Tibial artery (tissue), 4 donors: ENCODE measurements around the gene MAP2K3.
"Not testable (repeated sequence)": the region's sequence is repeated elsewhere in the genome, so short reads cannot be mapped to it uniquely, and the experiment has no call there.

Experiments used
- DNase-seq, 2 donors: peaks; one replicate each; pipeline ENCODE4 v3.0.0-alpha.2; 2019
- H3K27ac ChIP-seq, 2 donors: fragments of 200-600 bp; sonication (generic) in 1 of 2; 1 replicate in 1 of 2; 2 replicates in 1 of 2; pipeline ENCODE4 v1.5.1; 2018 to 2019; ENCODE audit warnings: mild to moderate bottlenecking in 1 of 2
- H3K27me3 ChIP-seq, 2 donors: fragments of 200-600 bp; sonication (generic) in 1 of 2; one replicate each; pipeline versions ENCODE4 v1.5.1 to v1.6.0; 2016 to 2019
- H3K36me3 ChIP-seq, 3 donors: fragments of 200-600 bp; sonication (generic) in 2 of 3; one replicate each; pipeline ENCODE4 v1.5.1; 2016 to 2019; ENCODE audit warnings: mild to moderate bottlenecking in 2 of 3
- H3K4me1 ChIP-seq, 4 donors: fragments of 200-600 bp; sonication (generic) in 2 of 4; 1 replicate in 3 of 4; 2 replicates in 1 of 4; pipeline ENCODE4 v1.5.1; 2016 to 2019
- H3K4me3 ChIP-seq, 2 donors: fragments of 200-600 bp; sonication (generic) in 1 of 2; 1 replicate in 1 of 2; 2 replicates in 1 of 2; pipeline ENCODE4 v1.5.1; 2018 to 2019; ENCODE audit warnings: mild to moderate bottlenecking in 2 of 2
- H3K9me3 ChIP-seq, 3 donors: fragments of 200-600 bp; sonication (generic) in 1 of 3; one replicate each; pipeline ENCODE4 v1.5.1; 2016 to 2019
- CTCF ChIP-seq, 2 experiments: fragments of 200-600 bp in 1 of 2; fragments of 450-650 bp in 1 of 2; IDR thresholded peaks; one replicate each; pipeline ENCODE4 v1.5.1; 2017 to 2019; ENCODE audit warnings: antibody characterized with exemption in 2 of 2, mild to moderate bottlenecking in 1 of 2, moderate library complexity in 1 of 2
- intact Hi-C: fragments of 100-400 bp; cut with DNase I; formaldehyde crosslinking; loops from one replicate; pipeline ENCODE4 v1.15.0; 2023; ENCODE audit warnings: low total_unique reads

MAP2K3 gene

GRCh38 chr17:21318439-21318838 lies 33.9 kb downstream of the MAP2K3 start:
- intact Hi-C loops = no loop called here
- Histone ChIP-seq H3K9me3 (no peaks in the 10 kb centered on the region), H3K4me3 (no peak overlapping the region), H3K36me3 (peaks cover under 1 to 20% (median 10%) of the 10 kb centered on the region in 3 donors), H3K4me1 (peaks cover 0 to 8% (median 5%) of the 10 kb centered on the region in 4 donors), H3K27ac (no peak overlapping the region), H3K27me3 (no peaks in the 10 kb centered on the region)
- no peak for TF ChIP-seq CTCF (IDR thresholded peaks at IDR 0.05)
- DNase-seq = peak in 1 of 2 donors; percentile 62

GRCh38 chr17:21318856-21319255 lies 34.3 kb downstream of the MAP2K3 start:
- intact Hi-C loops, H3K9me3 ChIP-seq, H3K27ac ChIP-seq, H3K27me3 ChIP-seq, H3K4me3 ChIP-seq: not testable (repeated sequence)
- H3K4me1 ChIP-seq = peaks cover 0 to 10% (median 5%) of the 10 kb centered on the region in 4 donors
- peak; percentile 11 to 48 for DNase-seq
- peaks cover 0 to 17% (median 8%) of the 10 kb centered on the region in 3 donors for H3K36me3 ChIP-seq

GRCh38 chr17:21319256-21319655 lies 34.7 kb downstream of the MAP2K3 start:
- intact Hi-C loops, H3K4me3 ChIP-seq, H3K27me3 ChIP-seq, H3K27ac ChIP-seq, H3K9me3 ChIP-seq: not testable (repeated sequence)
- peak; percentile 6 to 29 for DNase-seq
- peaks cover 0 to 10% (median 5%) of the 10 kb centered on the region in 4 donors for H3K4me1 ChIP-seq
- peaks cover 0 to 13% (median 4%) of the 10 kb centered on the region in 3 donors for H3K36me3 ChIP-seq

- H3K4me3 ChIP-seq, H3K27ac ChIP-seq, H3K36me3 ChIP-seq, H3K27me3 ChIP-seq, H3K9me3 ChIP-seq: not testable (repeated sequence)
- DNase-seq = peak; percentile 1 to 62
- intact Hi-C loops = loop anchor here (1.0 kb wide), 1 partner anchor 40 kb away; no protein-coding TSS in a partner anchor
- H3K4me1 ChIP-seq = peaks cover 0 to 10% (median 5%) of the 10 kb centered on the region in 4 donors
Measured at GRCh38 chr17:21319686-21320375, 35.3 kb downstream of the MAP2K3 start.

- H3K27me3 ChIP-seq, H3K9me3 ChIP-seq, H3K36me3 ChIP-seq, H3K4me3 ChIP-seq, H3K27ac ChIP-seq: not testable (repeated sequence)
- intact Hi-C loops = loop anchor here (1.0 kb wide), 1 partner anchor 40 kb away; no protein-coding TSS in a partner anchor
- DNase-seq = peak; percentile 17 to 64
- H3K4me1 ChIP-seq = peaks cover 0 to 10% (median 5%) of the 10 kb centered on the region in 4 donors
Measured at GRCh38 chr17:21320430-21320829, 35.9 kb downstream of the MAP2K3 start.

- H3K27ac ChIP-seq, H3K4me3 ChIP-seq, intact Hi-C loops, H3K9me3 ChIP-seq, H3K27me3 ChIP-seq, H3K36me3 ChIP-seq: not testable (repeated sequence)
- H3K4me1 ChIP-seq = peaks cover 0 to 10% (median 5%) of the 10 kb centered on the region in 4 donors
- DNase-seq = peak in 1 of 2 donors; percentile 51
Measured at GRCh38 chr17:21321061-21321460, 36.5 kb downstream of the MAP2K3 start.

- H3K27me3 ChIP-seq, H3K4me3 ChIP-seq, H3K9me3 ChIP-seq, H3K36me3 ChIP-seq, H3K27ac ChIP-seq, H3K4me1 ChIP-seq, intact Hi-C loops: not testable (repeated sequence)
- peak; percentile 19 to 61 for DNase-seq
Measured at GRCh38 chr17:21321744-21322191, 37.3 kb downstream of the MAP2K3 start.

- H3K4me1 ChIP-seq, H3K9me3 ChIP-seq, intact Hi-C loops, H3K27me3 ChIP-seq, H3K27ac ChIP-seq, H3K36me3 ChIP-seq: not testable (repeated sequence)
- DNase-seq = peak; percentile 11 to 64
- peak overlapping the region; percentile 57 to 71 for H3K4me3 ChIP-seq
Measured at GRCh38 chr17:21323257-21324111, 39.0 kb downstream of the MAP2K3 start.

- DNase-seq, H3K27me3 ChIP-seq, H3K4me3 ChIP-seq, intact Hi-C loops, H3K4me1 ChIP-seq, H3K27ac ChIP-seq, H3K9me3 ChIP-seq, H3K36me3 ChIP-seq: not testable (repeated sequence)
Measured at GRCh38 chr17:21324741-21325140, 40.2 kb downstream of the MAP2K3 start.

GRCh38 chr17:21327921-21328320 lies 43.4 kb downstream of the MAP2K3 start:
- DNase-seq, H3K27me3 ChIP-seq, H3K36me3 ChIP-seq, H3K4me3 ChIP-seq, H3K4me1 ChIP-seq, H3K27ac ChIP-seq, H3K9me3 ChIP-seq, intact Hi-C loops: not testable (repeated sequence)

GRCh38 chr17:21328778-21329177 lies 44.3 kb downstream of the MAP2K3 start:
- DNase-seq, intact Hi-C loops, H3K27ac ChIP-seq, H3K4me3 ChIP-seq, H3K4me1 ChIP-seq, H3K9me3 ChIP-seq, H3K36me3 ChIP-seq, H3K27me3 ChIP-seq: not testable (repeated sequence)
